RWPE1 (cell line): ENCODE measurements around the gene GLIPR1.
A peak's percentile ranks its signal among the peaks of the same experiment; 100 is the strongest.
"Not testable (repeated sequence)": the region's sequence is repeated elsewhere in the genome, so short reads cannot be mapped to it uniquely, and the experiment has no call there.

ENCODE experiments used
- CTCF ChIA-PET: fragments of 350-600 bp; sonication (Branson Sonifier 250); formaldehyde crosslinking; extraction: SDS; loops from one replicate; lab custom pipeline; 2021; lab: Yijun Ruan, JAX
- POLR2A ChIA-PET: fragments of 400-600 bp; formaldehyde crosslinking; extraction: SDS; loops from one replicate; lab custom pipeline; 2020; ENCODE audit warnings: antibody characterized with exemption; ENCODE audit not compliant: low non-redundant PET; lab: Yijun Ruan, JAX
- DNase-seq: peaks from one replicate; pipeline ENCODE4 v3.0.0; 2012; ENCODE audit warnings: low spot score
- H3K27ac ChIP-seq: fragments of 450-650 bp; 2 replicates; pipeline ENCODE4 v1.5.1; 2017
- CTCF ChIP-seq: fragments of 450-650 bp; conservative IDR thresholded peaks from 2 replicates; pipeline ENCODE4 v1.5.1; 2017; ENCODE audit warnings: low read depth, mild to moderate bottlenecking

The GLIPR1 gene

GRCh38 chr12:75443709-75444108 is 36.8 kb upstream of the GLIPR1 start:
- TF ChIP-seq CTCF = no peak
- CTCF ChIA-PET = no interaction called here
- no peak overlapping the region for H3K27ac ChIP-seq
- POLR2A ChIA-PET = no interaction called here
- no peak for DNase-seq

DNA sequence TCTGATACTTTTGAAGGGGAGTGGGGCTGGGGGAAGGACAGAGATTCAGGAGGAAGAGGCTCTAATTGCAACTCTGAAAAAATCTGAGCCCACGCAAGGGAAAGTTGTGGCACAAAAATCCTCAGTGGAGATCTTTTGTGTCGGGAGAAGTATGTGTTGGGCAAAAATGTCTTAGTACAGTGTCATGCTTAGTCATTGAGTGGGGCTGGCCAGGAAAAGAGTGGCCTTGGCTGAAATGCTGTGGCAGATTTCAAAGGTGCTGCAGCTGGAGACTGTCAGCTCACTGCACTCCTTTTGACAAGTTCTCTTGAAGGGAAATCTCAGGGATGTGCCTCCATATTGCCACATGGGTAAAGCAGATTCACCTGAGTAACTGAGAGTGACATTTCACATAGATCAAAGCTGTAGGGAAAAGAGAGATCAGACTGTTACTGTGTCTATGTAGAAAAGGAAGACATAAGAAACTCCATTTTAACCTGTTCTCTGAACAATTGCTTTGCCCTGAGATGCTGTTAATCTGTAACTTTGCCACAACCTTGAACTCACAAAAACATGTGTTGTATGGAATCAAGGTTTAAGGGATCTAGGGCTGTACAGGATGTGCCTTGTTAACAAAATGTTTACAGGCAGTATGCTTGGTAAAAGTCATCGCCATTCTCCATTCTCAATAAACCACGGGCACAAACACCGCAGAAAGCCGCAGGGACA is 36.0 kb upstream of the GLIPR1 start:
- ChIA-PET CTCF (no interaction called here), POLR2A (interaction anchor here (0.6 kb wide), 1 partner anchor 10 kb away, joined by 3 read pairs; no protein-coding TSS in a partner anchor)
- no peak overlapping the region for H3K27ac ChIP-seq
- DNase-seq = peak; percentile 23
- TF ChIP-seq CTCF = no peak

- POLR2A ChIA-PET = interaction anchor here (0.6 kb wide), 1 partner anchor 10 kb away, joined by 3 read pairs; no protein-coding TSS in a partner anchor
- DNase-seq, H3K27ac ChIP-seq, CTCF ChIA-PET: not testable (repeated sequence)
Observed at GRCh38 chr12:75445137-75445507, 35.4 kb upstream of the GLIPR1 start.

- no peak overlapping the region for H3K27ac ChIP-seq
- DNase-seq = peak; percentile 73
- CTCF ChIA-PET = interaction anchor here (0.6 to 1.0 kb wide), 2 partner anchors 10 to 373 kb away, joined by 3 to 6 read pairs; no protein-coding TSS in a partner anchor
- POLR2A ChIA-PET = no interaction called here
- no peak for TF ChIP-seq CTCF
Observed at GRCh38 chr12:75446857-75447256, 33.7 kb upstream of the GLIPR1 start.

DNA sequence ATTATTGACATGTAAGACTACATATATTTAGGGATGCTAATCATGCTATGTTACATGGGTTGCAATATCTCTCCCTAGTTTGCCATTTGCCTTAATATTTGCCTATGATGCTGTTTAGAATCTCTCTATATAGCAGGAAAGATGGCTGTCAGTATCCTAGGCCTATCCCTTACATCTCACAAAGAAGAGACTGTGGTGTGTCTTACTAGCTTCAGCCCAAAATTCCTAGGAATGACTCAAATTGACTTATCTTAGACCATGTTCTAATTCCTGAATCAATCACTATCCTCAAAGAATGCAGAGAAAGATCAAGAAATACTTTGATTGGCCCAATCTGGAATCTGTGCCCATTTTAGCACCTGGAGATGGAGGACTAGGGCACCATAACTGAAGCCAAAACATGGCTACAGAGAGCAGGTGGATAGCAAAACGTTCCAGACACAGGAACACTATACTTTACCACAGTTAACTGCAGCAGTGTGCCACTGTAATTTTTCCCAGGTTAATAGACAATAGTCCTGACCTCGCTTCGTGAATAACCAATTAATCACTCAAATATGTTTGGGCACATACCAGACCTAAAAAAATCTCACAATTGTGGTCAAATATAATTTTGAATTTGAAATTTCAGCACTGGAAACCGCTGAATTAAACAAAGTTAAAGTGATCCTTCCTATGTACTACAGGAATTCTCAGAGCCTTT is 32.7 kb upstream of the GLIPR1 start:
- ChIA-PET POLR2A (no interaction called here), CTCF (no interaction called here)
- peak; percentile 2 for DNase-seq
- no peak for TF ChIP-seq CTCF
- no peak overlapping the region for H3K27ac ChIP-seq

DNA sequence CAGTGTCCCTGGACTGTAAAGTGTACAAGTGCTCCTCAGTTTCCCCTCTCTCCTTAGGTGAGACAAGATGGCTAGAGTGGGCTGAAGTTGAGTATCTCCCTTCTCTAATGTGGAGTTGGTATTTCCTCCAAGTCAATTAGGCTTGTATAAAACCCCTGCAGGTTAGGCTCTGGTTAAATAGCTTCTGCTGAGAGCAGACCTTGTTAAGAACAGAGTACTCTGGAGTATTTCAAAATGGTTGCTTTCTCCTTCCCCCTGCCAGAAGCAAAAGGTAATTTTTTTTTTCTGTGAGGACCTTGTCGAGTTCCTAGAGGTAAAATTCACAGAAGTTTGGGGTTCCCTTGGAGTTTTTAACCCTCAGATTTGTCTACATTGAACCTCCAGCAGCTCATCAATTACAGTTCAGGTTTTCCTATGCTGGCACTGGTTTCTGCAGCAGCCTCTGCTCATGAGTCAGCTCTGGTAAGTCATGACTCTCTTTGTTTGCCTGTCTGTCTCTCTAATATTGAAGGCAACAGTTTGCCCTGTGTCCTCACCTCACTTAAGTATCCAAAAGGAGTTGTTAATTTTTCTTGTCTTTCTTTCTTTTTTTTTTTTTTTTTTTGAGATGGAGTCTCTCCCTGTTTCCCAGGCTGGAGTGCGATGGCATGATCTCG is 27.8 kb upstream of the GLIPR1 start:
- ChIA-PET CTCF (interaction anchor here (0.8 kb wide), 1 partner anchor 421 kb away, joined by 3 read pairs; no protein-coding TSS in a partner anchor), POLR2A (no interaction called here)
- no peak for DNase-seq
- H3K27ac ChIP-seq = no peak overlapping the region
- no peak for TF ChIP-seq CTCF
